ENCODE measurements around the gene ACD.
A peak's percentile ranks its signal among the peaks of the same experiment; 100 is the strongest.
"Not testable (repeated sequence)": the region's sequence is repeated elsewhere in the genome, so short reads cannot be mapped to it uniquely, and the experiment has no call there.

ACD gene

DNA sequence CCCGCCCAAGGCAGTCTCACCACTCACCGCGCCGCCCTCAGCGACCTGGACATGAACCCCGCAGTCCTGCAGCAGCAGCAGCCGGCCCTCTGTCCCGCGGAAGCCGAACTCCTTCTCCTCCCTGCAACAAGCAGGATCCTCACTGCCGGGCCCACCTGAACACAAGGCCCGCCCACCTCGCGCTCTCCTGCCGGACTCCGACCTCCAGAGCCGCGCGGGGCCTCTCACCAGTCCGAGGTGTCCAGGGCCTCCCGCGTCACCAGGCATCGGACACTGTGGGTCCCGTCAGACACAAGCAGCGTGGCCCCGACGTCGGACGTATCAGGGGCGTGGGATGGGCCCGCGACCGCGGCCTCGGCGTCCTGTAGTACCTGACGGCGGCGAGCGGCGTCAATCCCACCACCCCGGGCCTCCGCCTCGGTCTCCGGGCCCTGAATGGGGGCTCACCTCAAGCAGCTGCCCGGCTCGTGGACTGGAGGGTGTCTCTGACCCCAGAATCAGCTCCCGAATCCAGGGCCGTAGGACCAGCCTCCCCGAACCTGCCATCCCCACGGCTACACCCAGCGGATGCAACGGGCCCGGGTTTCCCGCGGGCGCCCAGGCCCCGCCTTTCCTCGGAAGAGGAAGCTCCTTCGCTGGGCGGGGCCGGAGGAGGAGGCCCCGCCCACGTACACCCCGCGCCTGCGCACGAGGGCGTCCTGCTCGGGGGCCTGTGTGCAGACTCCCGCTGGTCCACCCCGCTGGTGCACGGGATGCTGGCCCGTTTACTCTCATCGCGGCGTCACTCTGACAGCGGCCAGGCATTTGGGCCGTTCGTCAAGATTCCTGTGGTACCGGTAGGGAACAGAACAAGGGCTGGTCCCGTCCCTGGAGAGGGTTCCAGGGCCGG is at the start of gene ACD:
TSS of gene ACD (minus strand) at position 586 of the 889 bp plus-strand sequence. CDS start at position 546, 40 bp downstream.
- DNase-seq (ENCODE audit: low spot score), result peak; percentile 90

DNA sequence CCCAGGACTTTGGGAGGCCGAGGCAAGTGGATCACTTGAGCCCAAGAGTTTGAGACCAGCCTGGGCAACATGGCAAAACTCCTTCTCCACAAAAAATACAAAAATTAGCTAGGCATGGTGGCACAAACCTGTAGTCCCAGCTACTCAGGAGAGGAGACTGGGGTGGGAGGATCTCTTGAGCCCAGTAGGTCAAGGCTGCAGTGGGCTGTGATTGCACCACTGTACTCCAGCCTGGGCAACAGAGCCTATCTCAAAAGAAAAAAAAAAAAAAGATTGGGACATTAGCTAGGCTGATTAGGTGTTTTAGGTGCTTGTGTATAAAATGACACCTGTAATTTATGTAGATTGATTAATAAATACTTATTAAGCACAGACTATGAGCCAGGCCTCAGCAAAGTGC is 49.0 kb upstream of the ACD start:
- no peak for DNase-seq (ENCODE audit: low spot score)

DNA sequence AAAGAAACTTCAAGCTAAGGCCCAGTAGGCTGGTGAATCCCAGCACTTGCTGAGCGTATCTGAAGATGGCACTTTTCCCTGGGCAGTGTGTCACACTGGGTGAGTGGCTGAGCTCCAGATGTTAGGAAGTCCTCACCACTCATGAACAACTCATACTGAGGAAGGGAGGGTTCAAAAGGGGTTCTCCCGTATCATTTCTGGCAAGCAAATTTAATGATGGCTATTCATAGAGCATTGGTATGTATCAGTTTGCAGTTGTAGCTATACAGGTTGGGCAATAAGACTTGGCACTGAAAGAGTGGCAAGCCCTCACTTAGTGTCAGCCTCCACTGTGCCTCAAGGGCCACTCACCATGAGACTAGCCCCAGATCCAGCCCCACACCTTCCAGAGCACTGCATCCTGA is 48.3 kb upstream of the ACD start:
- no peak for DNase-seq (ENCODE audit: low spot score)

DNA sequence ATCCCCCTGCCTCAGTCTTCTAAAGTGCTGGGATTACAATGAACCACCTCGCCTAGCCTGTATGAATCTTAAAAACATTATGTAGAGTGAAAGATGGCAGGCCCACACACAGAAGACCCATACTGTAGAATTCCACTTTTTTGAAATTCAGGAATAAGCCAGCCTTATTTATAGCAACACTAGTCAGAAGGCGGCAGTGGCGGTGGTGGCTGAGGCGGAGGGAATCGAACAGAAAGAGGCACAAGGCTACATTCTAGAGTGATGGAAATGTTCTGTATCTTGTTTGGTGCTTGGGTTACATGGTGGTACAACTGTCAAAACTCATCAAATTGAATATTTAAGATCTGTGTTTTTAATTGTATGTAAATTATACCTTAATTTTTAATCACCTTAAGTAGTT is 47.7 kb upstream of the ACD start:
- no peak for DNase-seq (ENCODE audit: low spot score)

DNA sequence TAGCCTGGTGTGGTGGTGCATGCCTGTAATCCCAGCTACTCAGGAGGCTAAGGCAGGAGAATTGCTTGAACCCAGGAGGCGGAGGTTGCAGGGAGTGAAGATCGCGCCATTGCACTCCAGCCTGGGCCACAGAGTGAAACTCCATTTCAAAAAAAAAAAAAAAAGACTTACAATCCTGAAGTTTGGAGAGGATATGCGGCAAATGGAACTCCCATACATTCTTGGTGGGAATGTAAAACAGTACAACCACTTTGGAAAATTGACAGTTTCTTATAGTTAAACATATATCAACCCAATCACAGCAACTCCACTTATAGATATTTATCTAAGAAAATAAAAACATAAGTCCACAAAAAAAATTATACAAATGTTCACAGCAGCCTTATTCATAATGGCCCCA is 47.1 kb upstream of the ACD start:
- DNase-seq (ENCODE audit: low spot score), result no peak

DNA sequence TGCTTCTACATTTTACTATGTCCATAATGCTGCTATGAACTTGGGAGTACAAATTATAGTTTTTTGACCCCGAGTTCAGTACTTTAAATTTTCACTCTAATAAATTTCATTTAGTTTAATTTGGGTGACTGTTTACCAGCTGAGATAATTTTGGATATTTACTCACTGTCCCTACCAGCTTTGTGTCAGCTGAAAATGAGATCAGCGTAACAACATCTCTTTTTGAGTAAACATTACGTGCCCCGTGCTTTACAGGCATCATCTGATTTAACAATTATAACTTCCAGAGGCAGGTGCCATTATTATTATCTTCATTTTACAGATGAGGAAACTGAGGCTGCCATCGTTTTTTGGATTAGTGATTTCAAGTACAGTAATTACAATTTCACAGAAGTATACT is 44.0 kb upstream of the ACD start:
- DNase-seq (ENCODE audit: low spot score), result no peak

DNA sequence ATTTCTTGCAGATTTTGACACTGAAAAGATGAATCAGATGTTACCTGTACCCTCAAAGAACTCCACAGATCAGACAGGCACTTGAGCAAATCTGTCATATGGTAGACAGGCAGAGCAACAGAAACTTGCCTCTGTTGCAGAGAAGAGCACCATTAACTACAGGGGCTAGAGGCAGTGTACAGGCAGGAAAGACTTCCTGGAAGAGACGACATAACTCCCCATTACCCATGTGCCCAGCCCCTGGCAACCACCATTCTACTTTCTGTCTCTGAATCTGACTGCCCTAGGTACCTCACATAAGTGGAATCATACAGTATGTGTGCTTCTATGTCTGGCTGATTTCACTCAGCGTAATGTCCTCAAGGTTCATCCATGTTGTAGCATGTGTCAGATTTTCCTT is 43.6 kb upstream of the ACD start:
- DNase-seq (ENCODE audit: low spot score), result peak; percentile 13

DNA sequence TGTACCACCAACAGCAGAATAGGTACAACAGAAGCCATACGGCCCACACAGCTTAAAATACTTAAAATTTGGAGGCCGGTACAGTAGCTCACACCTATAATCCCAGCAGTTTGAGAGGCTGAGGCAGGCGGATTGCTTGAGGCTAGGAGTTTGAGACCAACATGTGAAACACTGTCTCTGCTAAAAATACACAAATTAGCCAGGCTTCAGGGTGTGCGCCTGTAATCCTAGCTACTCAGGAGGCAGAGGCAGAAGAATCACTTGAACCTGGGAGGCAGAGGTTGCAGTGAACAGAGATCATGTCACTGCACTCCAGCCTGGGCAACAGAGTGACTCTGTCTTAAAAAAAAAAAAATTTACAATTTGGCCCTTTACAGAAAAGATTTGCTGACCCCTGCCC is 42.1 kb upstream of the ACD start:
- DNase-seq (ENCODE audit: low spot score), result no peak

DNA sequence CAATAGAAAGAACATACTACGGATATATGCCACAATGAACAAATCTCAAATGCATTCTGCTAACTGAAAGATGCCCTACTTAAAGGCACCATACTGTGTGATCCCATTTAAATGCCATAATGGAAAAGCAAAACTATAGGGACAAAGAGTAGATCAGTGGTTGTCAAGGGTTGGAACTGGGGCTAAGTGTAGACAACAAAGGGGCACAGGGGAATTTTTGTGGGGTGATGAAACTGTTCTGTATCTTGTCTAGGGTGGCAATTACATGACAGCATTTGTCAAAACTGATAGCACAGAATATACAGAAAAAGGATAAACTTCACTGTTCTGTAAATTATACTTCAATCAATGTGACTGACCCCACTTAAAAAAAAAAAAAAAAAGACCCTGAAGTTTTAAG is 41.4 kb upstream of the ACD start:
- DNase-seq (ENCODE audit: low spot score), result no peak

DNA sequence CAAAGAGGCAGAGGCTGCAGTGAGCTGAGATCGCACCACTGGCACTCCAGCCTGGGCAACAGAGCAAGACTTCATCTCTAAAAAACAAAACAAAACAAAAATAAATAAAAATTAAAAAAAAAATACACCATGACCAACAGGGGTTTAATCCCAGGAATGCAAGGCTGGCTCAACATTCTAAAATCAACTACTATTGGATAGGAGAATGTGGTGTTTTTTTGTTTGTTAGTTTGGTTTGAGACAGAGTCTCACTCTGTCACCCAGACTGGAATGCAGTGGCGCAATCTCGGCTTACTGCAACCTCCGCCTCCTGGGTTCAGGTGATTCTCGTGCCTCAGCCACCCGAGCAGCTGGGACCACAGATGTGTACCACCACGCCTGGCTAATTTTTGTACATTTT is 39.2 kb upstream of the ACD start:
- DNase-seq (ENCODE audit: low spot score), result no peak

DNA sequence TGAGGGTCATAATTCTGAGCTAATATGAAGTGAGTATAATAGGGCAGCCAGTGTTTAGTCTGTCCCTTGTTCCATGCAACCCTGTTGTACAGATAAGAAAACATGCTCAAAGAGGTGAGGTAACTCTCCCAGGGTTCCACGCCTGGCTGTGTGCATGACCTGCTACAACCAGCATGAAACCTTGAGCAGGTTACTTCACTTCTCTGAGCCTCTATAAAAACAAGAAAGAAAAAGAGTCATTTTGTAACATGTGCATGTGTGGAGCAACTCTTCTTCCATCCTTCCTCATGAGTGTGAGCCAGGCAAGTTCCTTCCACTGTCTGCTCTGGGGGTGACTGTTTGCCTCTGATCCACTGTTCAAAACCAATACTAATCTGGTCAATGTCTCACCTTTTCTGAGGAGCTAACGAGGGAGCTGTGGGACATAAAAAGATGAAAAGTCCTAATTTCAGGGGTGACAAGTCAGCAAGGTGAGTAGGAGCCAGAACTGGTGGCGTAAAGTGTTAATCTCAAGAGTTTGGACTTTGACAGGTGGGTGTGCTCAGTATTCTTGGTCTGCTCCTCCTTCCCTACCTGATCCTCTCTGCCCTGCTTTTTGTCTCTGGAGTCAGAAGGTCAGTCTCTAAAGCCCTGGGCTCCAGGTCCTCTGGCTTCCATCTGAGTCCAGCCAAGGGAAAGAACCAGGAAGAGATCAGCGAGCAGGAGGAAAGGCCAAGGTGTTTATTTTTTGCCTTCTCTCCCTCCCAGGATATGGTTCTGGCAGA is 37.5 kb upstream of the ACD start:
- no peak for DNase-seq (ENCODE audit: low spot score)

DNA sequence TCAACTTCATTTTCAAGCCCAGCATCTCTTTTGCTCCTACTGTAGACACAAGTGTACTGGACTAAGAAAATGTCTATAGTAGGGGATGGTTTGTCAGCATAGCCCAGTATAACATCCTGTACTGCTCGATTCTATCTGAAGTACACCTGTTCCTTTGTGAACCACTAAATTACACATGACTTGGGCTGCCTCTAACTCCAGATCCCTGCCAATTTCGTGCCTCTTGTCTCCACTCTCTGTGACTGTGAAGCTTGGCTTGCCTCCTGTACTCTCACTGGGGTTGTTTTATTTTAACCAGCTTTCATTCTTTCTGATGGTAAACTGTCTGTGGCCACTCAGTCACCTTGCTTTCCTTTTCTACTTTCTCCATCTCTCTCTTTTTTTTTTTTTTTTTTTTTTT is 34.6 kb upstream of the ACD start:
- DNase-seq (ENCODE audit: low spot score), result no peak

DNA sequence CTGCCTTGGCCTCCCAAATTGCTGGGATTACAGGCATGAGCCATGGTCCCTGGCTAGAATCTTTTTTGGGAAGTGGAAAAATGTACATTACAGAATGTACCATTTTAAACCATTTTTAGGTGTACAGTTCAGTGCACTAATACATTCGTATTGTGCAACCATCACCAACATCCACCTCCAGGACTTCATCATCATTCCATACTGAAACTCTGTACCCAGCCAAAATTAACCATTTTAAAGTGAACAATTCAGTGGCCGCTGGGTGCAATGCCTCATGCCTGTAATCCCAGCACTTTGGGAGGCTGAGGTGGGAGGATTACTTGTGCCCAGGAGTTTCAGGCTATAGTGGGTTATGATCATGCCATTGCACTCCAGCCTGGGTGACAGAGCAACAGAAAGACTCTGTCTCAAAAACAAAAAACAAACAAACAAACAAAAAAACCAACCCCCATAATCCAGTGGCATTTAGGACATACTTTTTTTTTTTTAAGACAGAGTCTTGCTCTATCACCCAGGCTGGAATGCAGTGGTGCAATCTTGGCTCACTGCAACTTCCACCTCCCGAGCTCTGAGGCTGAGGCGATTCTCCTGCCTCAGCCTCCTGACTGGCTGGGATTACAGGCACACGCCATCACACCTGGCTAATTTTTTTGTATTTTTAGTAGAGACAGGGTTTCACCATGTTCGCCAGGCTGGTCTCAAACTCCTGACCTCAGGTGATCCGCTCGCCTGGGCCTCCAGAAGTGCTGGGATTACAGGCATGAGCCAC is 33.6 kb upstream of the ACD start:
- not testable (repeated sequence) for DNase-seq (ENCODE audit: low spot score)

DNA sequence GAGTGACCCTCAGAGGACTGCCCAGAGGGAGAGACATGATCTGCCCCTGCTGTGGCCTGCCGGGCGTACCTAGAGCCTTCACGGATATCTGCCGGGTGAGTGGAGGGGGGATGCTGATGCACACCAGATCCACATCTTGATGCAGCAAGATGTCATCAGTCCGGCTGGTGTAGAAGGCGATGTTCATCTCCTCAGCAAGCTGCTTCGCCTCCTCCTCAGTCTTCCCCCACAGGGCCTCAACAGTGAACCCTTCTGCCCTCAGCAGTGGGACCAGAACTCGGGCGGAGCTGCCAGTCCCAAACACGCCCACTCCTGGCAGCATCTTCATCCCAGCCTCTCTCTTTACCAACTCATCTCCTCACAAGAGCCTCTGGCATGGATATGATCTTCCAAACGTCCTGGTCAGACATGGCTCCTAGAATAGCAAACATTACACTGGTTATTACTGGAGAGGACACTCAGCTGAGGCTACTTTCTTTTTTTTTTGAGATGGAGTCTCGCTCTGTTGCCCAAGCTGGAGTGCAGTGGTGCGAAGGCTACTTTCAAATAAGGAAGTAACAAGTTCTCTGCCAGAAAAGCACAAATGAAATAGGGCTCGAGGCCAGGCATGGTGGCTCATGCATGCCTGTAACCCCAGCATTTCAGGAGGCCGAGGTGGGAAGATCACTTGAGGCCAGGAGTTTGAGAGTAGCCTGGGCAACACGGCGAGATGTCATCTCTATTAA is 25.5 kb upstream of the ACD start:
- DNase-seq (ENCODE audit: low spot score), result no peak

DNA sequence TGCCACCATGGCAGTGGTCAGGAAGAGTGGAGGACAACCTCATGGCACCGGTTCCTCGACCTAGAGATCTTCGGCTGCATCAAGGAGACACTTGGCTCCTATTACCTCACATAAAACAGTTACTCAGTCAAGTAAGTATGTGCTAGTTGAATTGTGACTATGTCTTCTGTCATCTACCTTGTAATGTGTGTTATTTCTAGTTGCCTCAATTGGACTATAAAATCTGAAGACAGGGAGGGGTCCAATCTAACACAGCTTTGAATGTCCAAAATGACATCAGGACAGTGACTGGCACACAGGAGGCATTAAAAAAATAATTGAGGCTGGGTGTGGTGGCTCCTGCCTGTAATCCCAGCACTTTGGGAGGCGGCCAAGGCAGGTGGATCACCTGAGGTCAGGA is 23.7 kb upstream of the ACD start:
- no peak for DNase-seq (ENCODE audit: low spot score)

DNA sequence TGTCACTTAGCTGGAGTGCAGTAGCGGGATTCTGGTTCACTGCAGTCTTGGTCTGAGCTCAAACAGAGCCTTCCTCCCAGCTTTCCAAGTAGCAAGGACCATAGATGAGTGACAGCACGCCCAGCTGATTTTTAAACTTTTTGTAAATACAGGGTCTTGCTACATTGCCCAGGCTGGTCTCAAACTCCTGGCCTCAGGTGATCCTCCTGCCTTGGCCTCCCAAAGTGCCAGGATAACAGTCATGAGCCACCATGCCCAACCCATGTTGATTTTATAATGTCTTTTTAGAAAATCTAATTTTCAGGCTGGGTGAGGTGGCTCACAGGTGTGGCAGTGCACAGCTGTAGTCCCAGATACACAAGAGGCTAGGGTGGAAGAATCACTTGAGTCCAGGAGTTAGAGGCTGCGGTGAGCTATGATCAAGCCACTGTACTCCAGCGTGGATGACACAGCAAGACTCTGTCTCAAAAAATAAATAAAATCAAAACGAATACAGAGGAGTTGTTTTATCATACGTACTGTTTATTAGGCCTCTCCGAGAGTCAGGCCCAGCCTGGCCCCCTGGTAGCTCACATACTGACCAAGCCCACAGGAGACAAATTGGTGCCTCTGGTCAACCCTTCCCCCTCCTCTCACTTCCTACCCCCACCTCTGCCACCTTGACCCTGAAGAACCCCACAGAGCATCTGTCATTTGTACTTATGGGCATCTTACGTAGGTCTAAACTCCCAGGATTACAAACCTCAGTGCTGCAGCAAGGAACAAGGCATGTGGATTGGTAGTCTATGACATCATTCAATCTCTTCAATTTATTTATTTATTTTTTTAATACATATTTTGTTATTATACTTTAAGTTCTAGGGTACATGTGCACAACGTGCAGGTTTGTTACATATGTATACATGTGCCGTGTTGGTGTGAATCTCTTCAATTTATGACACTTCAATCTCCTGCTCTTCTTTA is 20.2 kb upstream of the ACD start:
- DNase-seq (ENCODE audit: low spot score), result no peak

DNA sequence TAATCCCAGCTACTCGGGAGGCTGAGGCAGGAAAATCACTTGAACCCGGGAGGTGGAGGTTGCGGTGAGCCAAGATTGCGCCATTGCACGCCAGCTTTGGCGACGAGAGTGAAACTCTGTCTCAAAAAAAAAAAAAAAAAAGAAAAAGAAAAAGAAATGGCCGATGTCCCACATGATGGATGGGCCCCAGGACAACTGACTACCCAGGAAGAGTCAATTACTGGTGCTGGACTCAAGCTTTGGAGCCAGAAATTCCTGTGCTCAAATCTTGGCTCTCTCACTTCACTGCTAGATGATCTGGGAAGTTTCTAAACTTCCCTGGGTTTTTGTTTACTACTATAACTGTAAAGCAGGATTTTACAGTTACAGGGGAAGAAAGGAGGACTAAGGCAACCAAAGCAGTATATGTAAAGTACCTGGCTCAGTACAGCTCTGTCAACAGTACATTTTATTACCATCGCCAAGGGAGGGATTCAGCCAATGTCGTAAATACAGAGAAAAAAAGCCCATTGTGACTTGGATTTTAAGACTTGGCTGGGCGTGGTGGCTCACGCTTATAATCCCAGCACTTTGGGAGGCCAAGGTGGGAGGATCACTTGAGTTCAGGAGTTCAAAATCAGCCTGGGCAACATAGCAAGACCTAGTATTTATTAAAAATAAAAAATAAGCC is 18.4 kb upstream of the ACD start:
- DNase-seq (ENCODE audit: low spot score), result no peak

DNA sequence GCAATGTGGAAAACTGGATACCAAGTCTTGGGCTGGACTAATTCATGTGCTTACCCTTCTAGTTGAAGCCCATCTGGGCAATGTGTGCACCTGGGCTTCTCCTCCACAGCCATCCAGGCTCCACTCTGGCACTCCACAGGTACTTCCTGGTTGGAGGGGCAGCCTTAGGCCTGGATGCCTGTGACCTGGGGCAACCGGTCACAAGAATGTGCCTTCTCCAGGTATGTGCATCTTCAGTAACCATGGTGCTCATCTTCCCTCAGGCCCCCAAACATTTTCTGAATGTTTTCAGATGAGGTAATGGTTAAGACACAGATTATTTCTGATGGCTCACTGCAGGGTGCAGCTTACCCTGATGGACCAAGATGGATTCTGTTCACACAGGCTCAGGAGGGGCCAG is 17.7 kb upstream of the ACD start:
- no peak for DNase-seq (ENCODE audit: low spot score)

DNA sequence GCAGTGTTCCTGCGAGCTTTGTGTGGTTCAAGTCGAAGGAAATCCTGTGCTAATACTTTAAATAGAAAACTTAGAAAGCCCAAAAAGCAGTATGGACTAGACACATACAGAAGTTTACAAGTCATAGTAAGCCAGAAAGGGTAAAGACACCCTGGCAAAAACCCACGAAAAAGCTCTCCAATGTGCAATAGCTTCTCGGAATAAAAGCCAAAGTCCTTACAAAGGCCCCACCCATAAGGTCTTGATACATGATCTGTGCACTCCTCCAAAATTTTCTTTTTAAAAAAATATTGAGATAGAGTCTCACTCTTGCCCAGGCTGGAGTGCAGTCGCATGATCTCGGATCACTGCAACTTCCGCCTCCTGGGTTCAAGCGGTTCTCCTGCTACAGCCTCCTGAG is 16.9 kb upstream of the ACD start:
- DNase-seq (ENCODE audit: low spot score), result no peak

DNA sequence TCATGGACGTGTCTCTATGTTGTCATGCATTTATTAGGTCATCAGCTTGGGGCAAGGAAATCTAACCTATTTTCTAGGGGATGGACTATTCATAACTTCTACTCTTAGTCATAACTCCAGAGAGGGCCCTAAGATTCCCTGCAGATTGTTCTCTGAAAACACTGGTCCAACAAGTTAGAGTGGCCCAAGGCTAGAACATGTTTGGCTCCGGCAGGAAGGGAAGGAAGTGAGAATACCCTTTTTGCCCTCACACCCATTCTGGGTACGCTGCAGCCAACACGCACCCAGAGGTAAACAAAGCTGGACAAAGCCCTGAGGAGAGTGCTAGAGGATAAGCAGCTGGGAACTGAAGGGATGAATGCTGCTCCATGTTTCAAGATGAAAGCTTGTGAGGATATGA is 16.5 kb upstream of the ACD start:
- DNase-seq (ENCODE audit: low spot score), result no peak

All from CD4-positive, alpha-beta T cell treated with Interleukin-6 at 100 ng/mL for 8 hours (primary cell).